Measurements from ENCODE around the gene PUS10. TPM values are rescaled to one million over a fixed set of nuclear protein-coding genes. Genes with fewer than 3 reads are reported as not detected.

Gene PUS10
- total and polyA plus RNA-seq, 2 of the 4 experiments (the other 2 are of a cell fraction), result 4.4 to 5.7 TPM

DNA sequence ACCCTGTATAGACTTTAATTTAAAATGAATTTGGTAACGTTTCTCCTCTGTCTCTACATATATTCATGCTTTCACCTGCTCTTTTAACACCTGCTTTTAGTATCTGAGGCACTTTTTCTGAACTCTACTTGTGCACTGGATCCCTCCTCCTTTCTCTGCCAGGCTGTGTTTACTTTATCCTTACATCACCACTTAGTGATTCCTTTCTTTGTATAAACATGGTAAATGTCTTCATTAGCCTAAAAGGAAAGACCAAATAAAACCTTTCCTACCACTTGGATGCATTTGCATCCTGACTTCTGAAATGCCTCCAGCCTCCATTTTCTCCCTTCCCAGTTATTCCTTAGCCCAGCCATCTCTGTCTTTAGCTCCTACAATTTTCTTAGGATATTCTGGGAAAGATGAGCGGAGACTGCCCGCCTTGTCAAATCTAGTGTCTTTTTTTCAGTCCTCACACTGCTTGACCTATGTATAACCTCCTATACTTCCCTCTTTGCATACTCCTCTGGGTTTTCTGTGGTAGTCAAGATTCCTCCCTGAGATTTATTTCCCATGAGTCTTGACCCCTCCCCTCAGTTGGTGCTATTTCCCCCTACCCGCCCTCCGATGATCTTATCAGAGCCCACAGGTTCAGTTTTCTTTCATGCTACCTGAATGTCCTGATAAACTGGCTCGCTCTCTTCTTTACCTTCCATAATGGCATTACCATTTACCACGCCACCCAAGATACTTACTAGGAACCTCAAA lies 91.9 kb downstream of the PUS10 start:
- no TSS peak for BruUV-seq (replicated peaks)
- Histone ChIP-seq H3K27ac (ENCODE audit: insufficient read depth, low read length) (peak overlapping the region; percentile 41; the same call in 1 of the 2 replicates), H3K36me3 (ENCODE audit: control insufficient read depth, insufficient read depth, low read length) (peaks cover 6% of the 10 kb centered on the region), H3K4me1 (ENCODE audit: control insufficient read depth, insufficient read depth, low read length) (peaks cover 6% of the 10 kb centered on the region), H3K9me1 (ENCODE audit: insufficient read depth, low read length) (peaks cover 2% of the 10 kb centered on the region; the same call in 1 of the 2 replicates), H2BK5ac (ENCODE audit: low read depth, low read length, poor library complexity, severe bottlenecking) (peak overlapping the region; percentile 43), H3K4me3 (ENCODE audit: insufficient read depth, low read depth, low read length) (no peak overlapping the region), H4K91ac (ENCODE audit: insufficient read depth, low read depth, low read length) (0 out of 2 replicates have a peak overlapping the region, but pooled peaks have one; percentile 11), H2BK20ac (ENCODE audit: low read depth, low read length) (no peak overlapping the region), H3K9me3 (ENCODE audit: control insufficient read depth, insufficient read depth, low read length) (no peaks in the 10 kb centered on the region), H2AK5ac (ENCODE audit: low read depth, low read length) (no peak overlapping the region), H3K18ac (ENCODE audit: low read depth, low read length) (peak overlapping the region; percentile 31; the same call in 1 of the 2 replicates), H3K79me1 (ENCODE audit: low read depth in 1 of 2, low read length in 2 of 2) (no peaks in the 10 kb centered on the region), H2AK9ac (replicated peaks; ENCODE audit: low read depth, low read length, poor library complexity) (no peak overlapping the region), H3K56ac (ENCODE audit: extremely low read depth, insufficient read depth, low read length) (no peak overlapping the region), H4K20me1 (ENCODE audit: insufficient read depth, low read length) (no peaks in the 10 kb centered on the region), H4K5ac (ENCODE audit: low read depth, low read length) (no peak overlapping the region; the same call in 1 of the 2 replicates), H3K9ac (ENCODE audit: low read depth, low read length) (no peak overlapping the region), H2AFZ (replicated peaks; ENCODE audit: low read length, poor library complexity) (no peak overlapping the region), H3K4ac (ENCODE audit: low read depth, low read length) (no peak overlapping the region), H3K4me2 (ENCODE audit: low read depth, low read length) (peak overlapping the region; percentile 45; the same call in 1 of the 2 replicates), H2BK15ac (ENCODE audit: low read depth, low read length) (no peak overlapping the region), H4K8ac (ENCODE audit: low read depth in 2 of 2, low read length in 2 of 2) (peak overlapping the region in 1 of 2 experiments; percentile 22; a peak in 1 of 4 replicates), H3K23ac (ENCODE audit: low read depth, low read length) (no peak overlapping the region), H2BK120ac (ENCODE audit: low read depth, low read length) (no peak overlapping the region), H3K14ac (replicated peaks; ENCODE audit: low read depth, low read length) (no peak overlapping the region; the same call in 1 of the 2 replicates), H3K27me3 (ENCODE audit: control insufficient read depth, insufficient read depth, low read length) (no peaks in the 10 kb centered on the region)
- ATAC-seq (ENCODE audit: low read depth), result peak; percentile 89
- POLR2A ChIA-PET (ENCODE audit: unreplicated experiment), result interaction anchor here (0.7 kb wide), 1 partner anchor 9 kb away, joined by 3 read pairs; no protein-coding TSS in a partner anchor
- TF ChIP-seq, protein P1, sequence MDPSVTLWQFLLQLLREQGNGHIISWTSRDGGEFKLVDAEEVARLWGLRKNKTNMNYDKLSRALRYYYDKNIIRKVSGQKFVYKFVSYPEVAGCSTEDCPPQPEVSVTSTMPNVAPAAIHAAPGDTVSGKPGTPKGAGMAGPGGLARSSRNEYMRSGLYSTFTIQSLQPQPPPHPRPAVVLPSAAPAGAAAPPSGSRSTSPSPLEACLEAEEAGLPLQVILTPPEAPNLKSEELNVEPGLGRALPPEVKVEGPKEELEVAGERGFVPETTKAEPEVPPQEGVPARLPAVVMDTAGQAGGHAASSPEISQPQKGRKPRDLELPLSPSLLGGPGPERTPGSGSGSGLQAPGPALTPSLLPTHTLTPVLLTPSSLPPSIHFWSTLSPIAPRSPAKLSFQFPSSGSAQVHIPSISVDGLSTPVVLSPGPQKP (IDR thresholded peaks at IDR 0.05; ENCODE audit: borderline replicate concordance, low read depth, low read length), result no peak
- TF ChIP-seq SMC3 (IDR thresholded peaks at IDR 0.05; ENCODE audit: low read depth, low read length) (no peak), POLR2A (IDR thresholded peaks at IDR 0.05; ENCODE audit: low read depth, low read length) (no peak), RFX5 (IDR thresholded peaks at IDR 0.05; ENCODE audit: low read depth, low read length) (no peak), MAFK (IDR thresholded peaks at IDR 0.05; ENCODE audit: low read depth, low read length) (no peak), RCOR1 (IDR thresholded peaks at IDR 0.05; ENCODE audit: insufficient replicate concordance, low read length) (no peak), FOS (IDR thresholded peaks at IDR 0.05; ENCODE audit: low read depth, low read length) (no peak), CEBPB (IDR thresholded peaks at IDR 0.05; ENCODE audit: low read depth, low read length) (peak; percentile 48; the same call in 1 of the 2 replicates)
- in situ Hi-C loops (cut with MboI; ENCODE audit: low sequenced_read_pairs) (no loop called here), dilution Hi-C loops (cut with HindIII; ENCODE audit: low sequenced_read_pairs, unreplicated experiment) (no loop called here), intact Hi-C loops (cut with micrococcal nuclease) (loop anchor here (2.0 kb wide), 1 partner anchor 73 kb away; no protein-coding TSS in a partner anchor)
- 90% methylated on average over 3 of the region's 7 CpGs; no CpG with 5 or more reads in 1 of the 2 experiments for WGBS, 2 experiments (ENCODE audit: extremely low coverage in 2 of 2, insufficient read length in 1 of 2)
- DNase-seq, result peak; percentile 79
- CTCF ChIA-PET, result no interaction called here
